NCI-H1092 (cell line): Measurements from ENCODE around the gene DTNB.
"Not testable (repeated sequence)": the region's sequence is repeated elsewhere in the genome, so short reads cannot be mapped to it uniquely, and the experiment has no call there.

ENCODE experiments used
- DNase-seq: peaks from one replicate; lab custom pipeline; 2025; lab: John Stamatoyannopoulos, UW

DTNB gene

GRCh38 chr2:25632396-25632795, 41.0 kb downstream of the DTNB start:
- no peak for DNase-seq

GRCh38 chr2:25624635-25625034, 48.7 kb downstream of the DTNB start:
- no peak for DNase-seq

- DNase-seq, result no peak
Measured at GRCh38 chr2:25623361-25623760, 50.0 kb downstream of the DTNB start.

DNA sequence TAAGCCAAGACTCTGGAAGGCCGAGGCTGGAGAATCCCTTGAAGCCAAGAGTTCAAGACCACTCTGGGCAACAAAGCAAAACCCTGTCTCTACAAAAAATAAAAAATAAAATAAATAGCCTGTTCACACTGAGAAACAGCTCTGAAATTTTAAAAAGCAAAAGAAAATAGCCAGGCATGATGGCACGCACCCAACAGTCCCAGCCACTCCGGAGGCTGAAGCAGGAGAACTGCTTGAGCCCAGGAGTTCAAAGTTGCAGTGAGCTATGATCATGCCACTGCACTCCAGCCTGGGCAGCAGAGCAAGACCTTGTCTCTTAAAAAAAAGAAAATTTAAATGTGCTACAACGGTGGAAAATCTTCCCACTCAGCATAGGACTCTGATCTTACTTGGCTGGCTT, 52.7 kb downstream of the DTNB start:
- no peak for DNase-seq

- no peak for DNase-seq
Measured at GRCh38 chr2:25620077-25620476, 53.3 kb downstream of the DTNB start.

- DNase-seq, result no peak
Measured at GRCh38 chr2:25619185-25619584, 54.2 kb downstream of the DTNB start.

DNA sequence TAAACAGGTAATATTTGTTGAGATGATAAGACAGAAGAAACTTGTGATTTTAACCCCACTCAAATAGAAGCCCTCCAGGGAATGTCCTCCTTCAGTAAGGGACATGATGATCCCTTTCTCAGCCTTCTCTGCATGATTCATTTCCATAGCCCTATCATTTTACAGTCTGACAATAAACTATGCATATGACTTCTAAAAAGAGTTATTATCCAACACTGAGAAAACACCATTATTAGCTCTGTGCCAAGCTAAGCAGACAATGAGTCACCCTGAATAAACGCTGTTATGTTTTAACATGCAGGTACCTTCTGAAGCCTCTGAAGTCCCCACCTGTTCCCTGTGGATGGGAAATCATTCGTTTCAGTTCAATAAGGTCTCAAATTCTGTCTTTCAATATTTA, 54.7 kb downstream of the DTNB start:
- no peak for DNase-seq

- DNase-seq, result no peak
Measured at GRCh38 chr2:25617948-25618646, 55.3 kb downstream of the DTNB start.

DNA sequence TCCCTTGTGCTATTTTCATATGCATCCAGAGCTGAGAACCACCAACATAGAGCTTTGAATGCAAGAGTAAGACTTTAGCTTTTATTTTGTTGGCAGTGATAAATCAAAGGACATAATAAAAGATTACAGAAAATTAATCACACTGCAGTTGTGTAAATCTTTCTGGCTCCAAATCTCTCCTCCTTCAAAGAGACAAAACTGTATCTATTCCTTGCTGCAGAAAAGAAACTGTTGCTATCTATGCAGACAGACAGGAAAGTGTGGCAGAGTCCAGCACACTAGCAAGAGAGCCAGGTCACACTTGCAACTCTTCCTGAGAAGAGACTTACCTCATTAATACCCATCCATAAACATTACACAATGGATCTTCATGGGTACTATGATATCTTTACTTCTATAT, 57.5 kb downstream of the DTNB start:
- no peak for DNase-seq

- no peak for DNase-seq
Measured at GRCh38 chr2:25615386-25615785, 58.0 kb downstream of the DTNB start.

DNA sequence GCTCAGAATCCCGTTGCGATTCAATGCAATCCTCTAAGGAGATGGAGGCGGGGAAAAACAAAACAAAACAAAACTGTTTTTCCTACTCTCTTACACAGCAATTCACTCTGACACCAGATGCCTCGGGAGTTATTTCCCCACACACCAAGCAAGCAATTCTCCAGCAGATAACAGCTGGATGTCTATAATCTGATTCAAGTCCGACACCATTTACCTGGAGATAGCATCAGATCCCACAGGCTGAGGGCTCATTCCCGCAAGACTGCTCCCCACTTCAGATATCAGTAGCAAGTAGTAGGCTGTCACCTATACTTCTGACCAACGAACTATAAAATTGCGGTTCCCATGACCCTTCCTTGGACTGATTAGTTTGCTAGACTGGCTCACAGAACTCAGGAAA, 58.7 kb downstream of the DTNB start:
- DNase-seq, result no peak

GRCh38 chr2:25608718-25609117, 64.7 kb downstream of the DTNB start:
- DNase-seq, result no peak

GRCh38 chr2:25606892-25607291, 66.5 kb downstream of the DTNB start:
- DNase-seq, result no peak

GRCh38 chr2:25602333-25602723, 71.0 kb downstream of the DTNB start:
- no peak for DNase-seq

DNA sequence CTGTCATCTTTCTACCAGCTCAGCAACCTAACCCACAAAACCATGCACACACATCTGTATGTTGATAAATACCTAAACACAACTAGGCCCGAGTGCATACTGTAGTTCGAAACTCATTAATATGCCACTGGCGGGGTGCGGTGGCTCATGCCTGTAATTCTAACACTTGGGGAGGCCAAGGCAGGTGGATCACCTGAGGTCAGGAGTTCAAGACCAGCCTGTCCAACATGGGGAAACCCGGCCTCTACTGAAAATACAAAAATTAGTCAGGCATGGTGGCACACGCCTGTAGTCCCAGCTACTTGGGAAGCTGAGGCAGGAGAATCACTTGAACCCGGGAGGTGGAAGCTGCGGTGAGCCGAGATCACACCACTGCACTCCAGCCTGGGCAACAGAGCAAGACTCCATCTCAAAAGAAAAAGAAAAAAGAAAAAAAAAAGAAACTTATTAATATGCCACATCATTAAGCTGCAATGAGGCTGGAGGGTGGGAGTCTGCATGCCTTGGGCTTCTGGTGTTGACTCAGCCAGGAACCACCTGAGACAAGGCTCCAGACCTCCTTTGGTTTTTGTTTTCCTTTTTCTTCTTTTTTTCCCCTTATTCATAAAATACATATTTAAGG, 71.6 kb downstream of the DTNB start:
- not testable (repeated sequence) for DNase-seq

- no peak for DNase-seq
Measured at GRCh38 chr2:25598911-25599310, 74.5 kb downstream of the DTNB start.

- no peak for DNase-seq
Measured at GRCh38 chr2:25598332-25598731, 75.0 kb downstream of the DTNB start.

- DNase-seq, result no peak
Measured at GRCh38 chr2:25597881-25598280, 75.5 kb downstream of the DTNB start.

DNA sequence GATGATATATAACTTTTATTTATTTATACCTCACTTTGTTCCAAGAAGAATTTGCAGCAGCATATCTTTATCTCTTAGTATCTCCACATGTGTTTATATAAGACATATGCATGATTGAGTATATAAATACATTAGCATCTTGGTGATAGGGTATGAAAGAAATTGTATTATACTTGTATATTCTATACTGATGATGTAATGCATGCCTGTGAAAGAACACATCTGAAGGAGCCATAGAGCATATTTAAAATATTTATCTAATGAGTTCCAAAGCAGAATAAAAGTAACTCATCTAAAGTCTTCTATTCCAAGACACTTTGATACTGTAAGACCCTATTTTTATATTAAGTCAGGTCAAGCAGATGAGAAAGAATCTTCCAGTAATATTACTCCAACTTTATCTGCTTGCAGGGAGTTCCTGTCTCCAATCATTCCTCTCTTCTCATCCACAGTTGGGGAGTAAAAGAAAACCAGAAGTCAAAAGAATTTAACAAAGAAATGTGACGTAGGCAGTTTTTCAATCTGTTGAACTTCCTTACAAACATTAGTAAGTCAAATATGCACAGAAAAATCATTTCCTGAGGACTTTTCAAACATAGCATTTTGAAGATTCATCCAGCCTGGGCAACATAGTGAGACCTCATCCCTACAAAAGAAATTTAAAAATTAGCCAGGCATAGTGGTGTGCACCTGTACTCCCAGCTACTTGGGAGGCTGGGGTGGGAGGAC, 76.7 kb downstream of the DTNB start:
- no peak for DNase-seq

GRCh38 chr2:25595393-25595792, 78.0 kb downstream of the DTNB start:
- no peak for DNase-seq

DNA sequence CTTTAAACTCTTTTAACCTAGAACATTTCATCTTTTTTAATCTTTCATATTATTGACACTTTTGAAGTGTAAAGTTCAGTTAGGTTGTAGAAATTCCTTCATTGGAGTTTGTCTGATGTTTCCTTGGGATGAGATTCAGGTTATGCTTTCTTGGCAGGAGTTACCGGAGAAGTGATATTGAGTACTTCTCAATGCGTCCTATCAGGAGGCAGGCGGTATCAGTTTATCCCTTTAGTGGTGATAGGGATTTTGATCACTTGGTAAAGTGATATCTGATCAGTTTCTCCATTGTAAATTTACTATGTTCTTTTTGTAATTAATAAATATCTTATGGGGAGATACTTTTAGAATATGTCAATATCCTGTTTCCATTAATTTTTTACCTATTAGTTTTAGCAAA, 78.4 kb downstream of the DTNB start:
- no peak for DNase-seq

GRCh38 chr2:25592766-25593292, 80.5 kb downstream of the DTNB start:
- no peak for DNase-seq

GRCh38 chr2:25590921-25591505, 82.4 kb downstream of the DTNB start:
- DNase-seq, result no peak
